HG02623 (cell line): ENCODE data around the gene DTNB.

Source experiments
- ATAC-seq: cut with Tn5 transposase; IDR thresholded peaks from one replicate; pipeline ENCODE4 v1.9.1; 2021; ENCODE audit warnings: moderate library complexity; ENCODE audit not compliant: unreplicated experiment

Gene DTNB

GRCh38 chr2:25375371-25375988 is 297.9 kb downstream of the DTNB start:
- no peak for ATAC-seq

- no peak for ATAC-seq
These were observed 298.6 kb downstream of the DTNB start for GRCh38 chr2:25374827-25375226.

- no peak for ATAC-seq
These were observed 299.0 kb downstream of the DTNB start for GRCh38 chr2:25374411-25374810.

GRCh38 chr2:25373269-25373981 is 300.0 kb downstream of the DTNB start:
- no peak for ATAC-seq

GRCh38 chr2:25372405-25373268 is 300.7 kb downstream of the DTNB start:
- ATAC-seq = no peak

GRCh38 chr2:25371253-25372241 is 301.8 kb downstream of the DTNB start:
- no peak for ATAC-seq

GRCh38 chr2:25369876-25370275 is 303.5 kb downstream of the DTNB start:
- no peak for ATAC-seq

- no peak for ATAC-seq
These were observed 303.9 kb downstream of the DTNB start for GRCh38 chr2:25369439-25369838.

GRCh38 chr2:25368660-25369059 is 304.7 kb downstream of the DTNB start:
- no peak for ATAC-seq

GRCh38 chr2:25367296-25367695 is 306.1 kb downstream of the DTNB start:
- no peak for ATAC-seq

GRCh38 chr2:25366629-25367028 is 306.7 kb downstream of the DTNB start:
- no peak for ATAC-seq

GRCh38 chr2:25365241-25365640 is 308.1 kb downstream of the DTNB start:
- ATAC-seq = no peak

GRCh38 chr2:25363733-25364132 is 309.6 kb downstream of the DTNB start:
- no peak for ATAC-seq

GRCh38 chr2:25362434-25363145 is 310.8 kb downstream of the DTNB start:
- peak; percentile 54 for ATAC-seq

GRCh38 chr2:25362049-25362433 is 311.3 kb downstream of the DTNB start:
- ATAC-seq = peak; percentile 90

- no peak for ATAC-seq
These were observed 311.9 kb downstream of the DTNB start for GRCh38 chr2:25361261-25362048.

- ATAC-seq = no peak
These were observed 314.5 kb downstream of the DTNB start for GRCh38 chr2:25358836-25359235.

GRCh38 chr2:25358249-25358815 is 315.0 kb downstream of the DTNB start:
- ATAC-seq = no peak

- no peak for ATAC-seq
These were observed 317.3 kb downstream of the DTNB start for GRCh38 chr2:25356088-25356487.
